SH-SY5Y (cell line): ENCODE results near the gene CSTF3.

Source experiments
- GATA2 ChIP-seq: IDR thresholded peaks from 2 replicates; pipeline ENCODE4 v1.6.1; 2011; ENCODE audit warnings: mild to moderate bottlenecking, low read depth, low read length
- GATA3 ChIP-seq: IDR thresholded peaks from 2 replicates; pipeline ENCODE4 v1.6.1; 2011; ENCODE audit warnings: low read depth, mild to moderate bottlenecking, low read length, moderate library complexity

DNA sequence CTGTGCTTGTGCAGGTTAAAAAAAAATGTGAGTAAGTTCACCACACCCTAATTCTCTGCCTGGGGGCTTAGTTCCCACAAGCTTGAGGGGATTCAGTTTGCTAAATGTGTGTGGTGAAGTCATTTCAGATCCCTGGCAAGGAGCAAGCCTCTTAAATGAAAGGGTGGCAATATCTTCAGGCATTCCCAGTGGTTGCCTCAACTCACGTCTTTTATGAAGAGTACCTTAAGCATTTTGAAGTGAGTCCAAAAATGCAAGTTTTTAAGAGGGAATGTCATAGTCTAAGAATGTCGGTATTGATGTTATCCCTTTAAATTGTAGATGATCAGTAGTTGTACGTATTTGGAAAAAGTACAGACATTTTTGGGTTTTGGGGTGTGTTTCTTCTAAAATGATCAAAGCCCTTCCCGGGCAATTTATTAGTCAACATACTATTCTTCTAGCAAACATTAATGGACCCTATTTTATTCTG lies 117.0 kb downstream of the CSTF3 start:
- no peak for TF ChIP-seq GATA2
- no peak for TF ChIP-seq GATA3
